B cell (primary cell): Measurements from ENCODE around the gene LENG8. TPM values are rescaled to one million over a fixed set of nuclear protein-coding genes. Genes with fewer than 3 reads are reported as not detected.

ENCODE experiments used
- ATAC-seq: fragments of 200-7000 bp; cut with Tn5 transposase; one replicate; pipeline ENCODE4 v1.10.0; 2021; ENCODE audit warnings: low read depth, mild to moderate bottlenecking, moderate number of reproducible peaks, moderate library complexity
- CTCF ChIA-PET: fragments of 350-600 bp; sonication (Branson Sonifier 250); formaldehyde crosslinking; loops from one replicate; lab custom pipeline; 2021; ENCODE audit warnings: antibody characterized with exemption, inconsistent platforms; lab: Charles Lee
- POLR2A ChIA-PET: fragments of 350-600 bp; sonication (Branson Sonifier 250); formaldehyde crosslinking; loops from one replicate; lab custom pipeline; 2021; ENCODE audit warnings: antibody characterized with exemption; lab: Charles Lee
- DNase-seq: peaks from one replicate; pipeline ENCODE4 v3.0.0; 2013
- H2AFZ ChIP-seq: 2 replicates; pipeline ENCODE4 v1.6.1; 2012; ENCODE audit warnings: mild to moderate bottlenecking, low read depth, low read length; ENCODE audit not compliant: insufficient read depth, poor library complexity, severe bottlenecking
- H3K27ac ChIP-seq, 2 donors: 1 replicate in 1 of 2; 2 replicates in 1 of 2; pipeline ENCODE4 v1.5.1; 2012 to 2013; ENCODE audit warnings: low read length in 2 of 2, mild to moderate bottlenecking in 2 of 2, moderate library complexity in 1 of 2
- H3K27me3 ChIP-seq, 4 experiments: fragments of 200-600 bp in 1 of 4; sonication (generic) in 1 of 4; replicated peaks in 1 of 4; 1 replicate in 2 of 4; 2 replicates in 2 of 4; pipeline versions ENCODE4 v1.6.1 to v1.7.0; 2013 to 2016; ENCODE audit warnings: low read length in 3 of 4, mild to moderate bottlenecking in 2 of 4, mixed read lengths in 1 of 4, moderate library complexity in 1 of 4; ENCODE audit not compliant: insufficient read depth in 4 of 4, control insufficient read depth in 3 of 4; ENCODE audit errors: control extremely low read depth in 1 of 4
- H3K36me3 ChIP-seq, 2 experiments: replicated peaks in 1 of 2; 1 replicate in 1 of 2; 2 replicates in 1 of 2; pipeline versions ENCODE4 v1.6.1 to v1.7.1; 2013; ENCODE audit warnings: low read length in 1 of 2; ENCODE audit not compliant: insufficient read depth in 2 of 2, control insufficient read depth in 1 of 2; ENCODE audit errors: control extremely low read depth in 1 of 2, extremely low read depth in 1 of 2
- H3K4me1 ChIP-seq, 2 donors: fragments of 200-600 bp in 1 of 2; sonication (generic) in 1 of 2; 1 replicate in 1 of 2; 2 replicates in 1 of 2; pipeline versions ENCODE4 v1.5.1 to v1.6.1; 2013 to 2017; ENCODE audit warnings: low read length in 2 of 2; ENCODE audit not compliant: control insufficient read depth in 2 of 2, insufficient read depth in 2 of 2
- H3K4me2 ChIP-seq: replicated peaks from 2 replicates; pipeline ENCODE3; 2012; ENCODE audit warnings: mild to moderate bottlenecking, low read depth, low read length; ENCODE audit not compliant: poor library complexity, severe bottlenecking
- H3K4me3 ChIP-seq, 5 experiments: fragments of 200-600 bp in 1 of 5; sonication (generic) in 1 of 5; 1 replicate in 3 of 5; 2 replicates in 2 of 5; pipeline versions ENCODE4 v1.5.1 to v1.7.0; 2011 to 2016; ENCODE audit warnings: low read length in 4 of 5, mild to moderate bottlenecking in 4 of 5, low read depth in 2 of 5, control low read depth in 1 of 5, moderate library complexity in 1 of 5; ENCODE audit not compliant: insufficient read depth in 1 of 5; ENCODE audit errors: control extremely low read depth in 1 of 5, extremely low read depth in 1 of 5
- H3K79me2 ChIP-seq: fragments of 200-600 bp; sonication (generic); one replicate; pipeline ENCODE4 v1.6.0; 2016; ENCODE audit warnings: low read length; ENCODE audit not compliant: control insufficient read depth, insufficient read depth
- H3K9ac ChIP-seq: fragments of 200-600 bp; sonication (generic); 2 replicates; pipeline ENCODE4 v1.6.1; 2017; ENCODE audit warnings: mild to moderate bottlenecking, low read length, moderate library complexity
- H3K9me3 ChIP-seq, 3 donors: one replicate each; pipeline versions ENCODE4 v1.6.1 to v1.7.1; 2013; ENCODE audit warnings: low read length in 2 of 3; ENCODE audit not compliant: control insufficient read depth in 2 of 3, insufficient read depth in 1 of 3; ENCODE audit errors: control extremely low read depth in 1 of 3
- H4K20me1 ChIP-seq: 2 replicates; pipeline ENCODE4 v1.6.0; 2012; ENCODE audit warnings: mild to moderate bottlenecking, low read length; ENCODE audit not compliant: insufficient read depth, control insufficient read depth, poor library complexity, severe bottlenecking
- H3K27ac Mint-ChIP-seq: one replicate; pipeline ENCODE4 v1.8.0; 2021; ENCODE audit warnings: mixed read lengths
- H3K27me3 Mint-ChIP-seq: one replicate; pipeline ENCODE4 v1.8.0; 2021; ENCODE audit warnings: mixed read lengths
- H3K4me1 Mint-ChIP-seq: one replicate; pipeline ENCODE4 v1.8.0; 2021; ENCODE audit warnings: mixed read lengths
- H3K4me3 Mint-ChIP-seq: one replicate; pipeline ENCODE4 v1.8.0; 2021; ENCODE audit warnings: mixed read lengths
- H3K9me3 Mint-ChIP-seq: one replicate; pipeline ENCODE4 v1.8.0; 2022; ENCODE audit warnings: mixed read lengths; ENCODE audit not compliant: insufficient read depth
- CTCF ChIP-seq: fragments of 200-600 bp; IDR thresholded peaks from one replicate; pipeline ENCODE4 v1.8.0; 2022; ENCODE audit warnings: antibody characterized with exemption, mild to moderate bottlenecking
- EZH2 ChIP-seq: IDR thresholded peaks from 2 replicates; pipeline ENCODE4 v1.6.1; 2012; ENCODE audit warnings: borderline replicate concordance, low read depth, mild to moderate bottlenecking, moderate library complexity, low read length; ENCODE audit not compliant: insufficient read depth, poor library complexity, severe bottlenecking
- WGBS: methylation state at CpG from one replicate; pipeline ENCODE4 v1.1.5; 2013; ENCODE audit warnings: missing lambda C conversion rate; ENCODE audit not compliant: insufficient coverage; 5-methylcytosine and 5-hydroxymethylcytosine counted together
- intact Hi-C: fragments of 100-400 bp; cut with micrococcal nuclease; formaldehyde crosslinking; loops from one replicate; pipeline ENCODE4 v1.10.0; 2022
- polyA plus RNA-seq: library from polyadenylated mRNA; depleted of rRNA; stranded (reverse); fragments of >200 nt; gene quantifications from 2 replicates; pipeline ENCODE4 v1.2.3, GENCODE V29; 2012
- total RNA-seq, 2 donors: library from RNA; stranded (reverse); fragments of 120-200 nt in 1 of 2; gene quantifications; 1 replicate in 1 of 2; 2 replicates in 1 of 2; pipeline versions ENCODE4 v1.2.3 to v1.2.4, GENCODE V29; 2013 to 2022

Gene LENG8
- total and polyA plus RNA-seq, 2 donors (not counting 1 experiment from before 2014, with no cell fraction given) = 687 to 753 TPM

- intact Hi-C loops = loop anchor here (2.0 kb wide), 2 partner anchors 247 to 289 kb away; partner anchors contain the start of genes LENG1 and RPS9
- peaks cover 31 to 33% of the 10 kb centered on the region in 2 donors for H3K4me1 ChIP-seq
- no peaks in the 10 kb centered on the region for H3K27me3 ChIP-seq
- Mint-ChIP-seq H3K9me3 (no peaks in the 10 kb centered on the region), H3K4me3 (peak overlapping the region; percentile 95), H3K4me1 (peaks cover 47% of the 10 kb centered on the region), H3K27me3 (no peaks in the 10 kb centered on the region), H3K27ac (peak overlapping the region; percentile 100)
- ATAC-seq (peak; percentile 10), DNase-seq (peak; percentile 75)
- 0% methylated on average over 32 of the region's 34 CpGs for WGBS
- peak overlapping the region; percentile 93 to 98 for H3K27ac ChIP-seq
- peak overlapping the region; percentile 89 for H3K9ac ChIP-seq
- H3K36me3 ChIP-seq = peaks cover 4 to 43% of the 10 kb centered on the region in 2 experiments
- ChIA-PET CTCF (interaction anchor here (0.8 to 1.7 kb wide), 5 partner anchors 32 to 226 kb away, joined by 3 to 5 read pairs (median 3); no protein-coding TSS in a partner anchor), POLR2A (interaction anchor here (0.6 to 2.3 kb wide), 11 partner anchors 12 to 1199 kb away, joined by 3 to 10 read pairs (median 5); partner anchors contain the start of genes CNOT3, LENG9, PRPF31 and TFPT)
- peaks cover 61% of the 10 kb centered on the region for H3K79me2 ChIP-seq
- H3K9me3 ChIP-seq = peaks cover 0 to 2% (median 0%) of the 10 kb centered on the region in 3 donors
- TF ChIP-seq EZH2 = no peak
- TF ChIP-seq CTCF = no peak
- peak overlapping the region; percentile 94 for H3K4me2 ChIP-seq
- H4K20me1 ChIP-seq = peaks cover 39% of the 10 kb centered on the region
- H2AFZ ChIP-seq = peak overlapping the region; percentile 74
- peak overlapping the region; percentile 71 to 91 (median 77) for H3K4me3 ChIP-seq
These were observed 792 bp upstream of the LENG8 start for GRCh38 chr19:54448040-54448773.

GRCh38 chr19:54449701-54450069, 686 bp downstream of the LENG8 start:
- Histone ChIP-seq H2AFZ (peak overlapping the region; percentile 74), H3K9me3 (peaks cover 0 to 2% (median 0%) of the 10 kb centered on the region in 3 donors), H3K4me2 (peak overlapping the region; percentile 94), H3K36me3 (peaks cover 4 to 52% of the 10 kb centered on the region in 2 experiments), H3K9ac (peak overlapping the region; percentile 89), H3K4me1 (peaks cover 31 to 33% of the 10 kb centered on the region in 2 donors), H3K4me3 (peak overlapping the region; percentile 71 to 91 (median 88)), H3K27ac (peak overlapping the region; percentile 93 to 98), H3K79me2 (peaks cover 76% of the 10 kb centered on the region), H3K27me3 (no peaks in the 10 kb centered on the region), H4K20me1 (peaks cover 54% of the 10 kb centered on the region)
- DNase-seq (no peak), ATAC-seq (no peak)
- under 1% methylated on average over 21 of the region's 21 CpGs for WGBS
- POLR2A ChIA-PET = no interaction called here
- H3K4me1 Mint-ChIP-seq = peaks cover 48% of the 10 kb centered on the region
- H3K27me3 Mint-ChIP-seq = no peaks in the 10 kb centered on the region
- peak overlapping the region; percentile 95 for H3K4me3 Mint-ChIP-seq
- TF ChIP-seq EZH2 (no peak), CTCF (no peak)
- intact Hi-C loops = loop anchor here (1.0 to 2.0 kb wide), 4 partner anchors 14 to 312 kb away; partner anchors contain the start of genes CNOT3, LENG1, LENG9 and RPS9
- CTCF ChIA-PET = no interaction called here
- H3K9me3 Mint-ChIP-seq = no peaks in the 10 kb centered on the region
- H3K27ac Mint-ChIP-seq = peak overlapping the region; percentile 100
